ENCODE data around the gene BMP8B. TPM values are rescaled to one million over a fixed set of nuclear protein-coding genes. Genes with fewer than 3 reads are reported as not detected.

The BMP8B gene
- total RNA-seq, 1 experiment from 2014 or later, result 5.7 TPM

DNA sequence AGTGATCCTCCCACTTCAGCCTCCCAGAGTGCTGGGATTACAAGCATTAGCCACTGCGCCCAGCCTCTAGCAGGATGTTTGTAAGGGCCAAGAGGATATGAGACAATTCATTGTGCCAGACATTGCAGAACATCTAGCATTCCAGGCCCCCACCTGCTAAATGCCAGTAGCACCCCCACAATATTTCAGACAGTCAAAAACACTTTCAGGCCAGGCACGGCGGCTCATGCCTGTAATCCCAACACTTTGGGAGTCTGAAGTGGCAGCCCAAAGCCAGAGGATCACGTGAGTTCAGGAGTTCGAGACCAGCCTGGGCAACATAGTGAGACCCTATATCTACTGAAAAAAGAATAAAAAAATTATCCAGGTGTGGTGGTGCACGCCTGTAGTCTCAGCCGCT is 37.1 kb downstream of the BMP8B start:
- in situ Hi-C loops (cut with HindIII; ENCODE audit: low pct_unique_long_range_greater_than_20kb, low sequenced_read_pairs), result no loop called here
- DNase-seq (ENCODE audit: low read depth), result no peak

DNA sequence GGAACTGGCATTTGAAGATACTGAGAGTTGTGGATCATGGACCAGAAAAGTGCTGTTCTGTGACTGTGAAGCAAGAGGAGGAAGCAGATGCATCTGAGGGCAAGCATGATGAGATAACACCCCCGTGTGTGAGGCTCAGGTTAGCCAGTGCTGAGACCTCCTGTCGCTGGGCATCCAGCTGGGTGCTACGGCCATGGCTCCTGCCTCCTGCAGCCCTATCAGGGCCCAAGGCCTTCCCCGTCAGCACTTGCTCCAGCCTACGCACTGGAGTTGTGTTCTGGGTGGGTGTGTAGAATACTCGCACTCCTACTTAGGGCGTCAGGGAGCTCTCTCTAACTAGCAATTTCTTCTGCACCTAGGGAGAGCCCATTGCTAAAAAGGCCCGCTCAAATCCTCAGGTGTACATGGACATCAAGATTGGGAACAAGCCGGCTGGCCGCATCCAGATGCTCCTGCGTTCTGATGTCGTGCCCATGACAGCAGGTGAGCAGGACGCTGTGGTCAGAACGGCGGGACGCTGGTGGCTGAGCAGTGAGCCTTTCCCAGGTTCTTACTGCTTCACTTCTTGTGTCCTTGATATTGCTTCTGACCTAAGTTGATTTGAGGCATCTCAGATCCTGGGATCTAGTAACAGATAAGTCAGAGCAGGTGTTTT is 43.5 kb downstream of the BMP8B start:
- in situ Hi-C loops (cut with HindIII; ENCODE audit: low pct_unique_long_range_greater_than_20kb, low sequenced_read_pairs), result no loop called here
- DNase-seq (ENCODE audit: low read depth), result no peak

DNA sequence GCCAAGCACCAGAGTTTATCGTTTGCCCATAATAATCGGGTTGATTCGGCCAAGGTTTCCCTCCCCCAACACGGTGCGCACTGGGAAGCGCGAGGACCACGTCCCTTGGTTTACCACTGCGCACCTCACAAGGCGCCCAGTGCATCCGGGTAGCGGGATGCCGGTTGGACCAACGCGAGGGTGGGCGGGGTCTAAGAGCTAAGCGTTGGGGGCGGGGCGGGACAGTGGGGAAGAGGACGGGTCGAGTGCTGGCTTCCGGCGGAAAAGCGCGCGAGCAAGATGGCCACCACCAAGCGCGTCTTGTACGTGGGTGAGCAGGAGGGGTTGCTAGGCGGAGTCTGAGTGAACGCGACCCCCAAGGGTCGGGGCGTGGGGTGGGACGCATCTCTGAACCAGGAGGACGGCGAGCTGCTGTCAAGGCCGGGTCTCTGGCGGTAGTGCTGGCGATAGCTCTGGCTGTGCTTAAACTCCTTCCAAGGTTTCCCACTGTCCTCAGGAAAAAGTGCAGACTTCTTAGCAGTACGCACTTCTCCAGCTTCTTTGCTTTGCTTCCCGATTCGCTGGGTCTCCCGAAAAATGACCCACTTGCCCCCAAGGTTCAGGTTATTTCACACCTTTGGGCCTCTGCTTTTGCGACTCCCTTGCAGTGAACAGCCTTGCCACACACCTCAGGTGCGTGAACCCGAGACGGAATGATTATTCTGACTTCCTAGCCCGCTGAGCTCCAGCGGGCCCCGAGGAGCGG is 49.9 kb downstream of the BMP8B start, which contains the start of gene PPIE:
PPIE (plus strand) TSS at position 261 of the 745 bp plus-strand sequence; CDS start at position 280, 19 bp downstream.
- peak; percentile 74 for DNase-seq (ENCODE audit: low read depth)
- in situ Hi-C loops (cut with HindIII; ENCODE audit: low pct_unique_long_range_greater_than_20kb, low sequenced_read_pairs), result no loop called here

DNA sequence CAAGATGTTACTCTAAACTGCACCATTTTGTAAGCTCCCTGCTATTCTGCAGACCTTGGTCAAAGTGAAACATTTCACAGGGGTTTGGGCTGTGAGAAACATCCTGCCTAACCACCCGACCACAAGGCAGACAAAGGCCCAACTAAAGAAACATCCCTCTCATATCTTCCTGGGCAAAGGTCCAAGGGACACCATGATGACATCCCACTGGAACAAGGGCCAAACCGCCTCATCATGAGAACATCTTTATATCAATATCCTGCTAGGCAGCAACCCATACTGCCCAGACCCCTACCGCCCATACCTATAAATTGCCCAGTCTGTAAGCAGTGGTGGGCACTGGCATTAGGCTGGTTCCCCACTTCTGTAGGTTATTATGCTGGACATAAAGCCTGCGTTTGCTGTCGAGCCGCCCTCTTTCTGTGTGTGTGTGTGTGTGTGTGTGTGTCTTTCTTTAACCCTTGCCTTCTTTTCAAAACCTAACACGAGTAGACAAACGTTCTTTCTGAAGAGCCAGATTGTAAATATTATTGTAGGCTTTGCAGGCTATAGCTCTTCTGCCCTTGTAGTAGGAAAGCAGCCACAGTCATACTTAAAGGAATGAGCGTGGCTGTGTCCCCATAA is 51.0 kb downstream of the BMP8B start:
- peak; percentile 29 for DNase-seq (ENCODE audit: low read depth)
- in situ Hi-C loops (cut with HindIII; ENCODE audit: low pct_unique_long_range_greater_than_20kb, low sequenced_read_pairs), result no loop called here

DNA sequence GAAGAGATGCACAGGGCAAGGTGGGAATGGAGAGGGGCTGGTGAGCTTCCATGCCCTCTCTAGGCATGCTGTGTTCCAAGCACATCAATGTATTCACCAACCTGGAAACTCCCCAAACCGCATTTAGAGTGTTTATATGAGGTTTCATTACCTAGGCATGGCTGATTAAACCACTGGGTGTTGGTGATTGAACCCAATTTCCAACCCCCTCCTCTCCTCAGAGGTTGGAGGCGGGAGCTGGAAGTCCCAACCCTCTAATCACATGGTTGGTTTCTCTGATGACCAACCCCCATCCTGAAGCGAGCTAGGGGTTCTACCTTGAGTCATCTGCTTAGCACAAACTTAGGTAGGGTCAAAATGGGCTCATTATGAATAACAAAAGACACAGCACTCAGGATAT is 52.9 kb downstream of the BMP8B start:
- in situ Hi-C loops (cut with HindIII; ENCODE audit: low pct_unique_long_range_greater_than_20kb, low sequenced_read_pairs), result no loop called here
- DNase-seq (ENCODE audit: low read depth), result no peak

DNA sequence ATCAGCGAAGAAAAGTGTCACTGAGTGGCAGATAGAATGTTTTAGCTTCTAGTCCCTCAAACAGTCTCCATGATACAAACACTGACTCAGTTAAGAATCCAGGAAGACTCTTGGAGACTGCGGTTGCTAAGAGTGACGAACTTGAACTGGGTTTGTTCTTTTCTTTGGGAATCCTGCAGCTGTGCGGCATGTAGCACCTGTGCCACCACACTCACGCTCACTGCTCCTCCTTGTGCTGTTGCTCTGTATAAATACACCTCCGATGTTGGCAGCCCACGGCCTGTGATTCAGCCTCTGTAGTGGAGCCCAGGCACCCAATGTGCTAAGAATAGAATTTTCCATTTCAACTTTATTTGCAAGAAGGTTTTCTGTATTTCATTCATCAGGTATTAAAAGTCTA is 55.5 kb downstream of the BMP8B start:
- no peak for DNase-seq (ENCODE audit: low read depth)
- in situ Hi-C loops (cut with HindIII; ENCODE audit: low pct_unique_long_range_greater_than_20kb, low sequenced_read_pairs), result no loop called here

DNA sequence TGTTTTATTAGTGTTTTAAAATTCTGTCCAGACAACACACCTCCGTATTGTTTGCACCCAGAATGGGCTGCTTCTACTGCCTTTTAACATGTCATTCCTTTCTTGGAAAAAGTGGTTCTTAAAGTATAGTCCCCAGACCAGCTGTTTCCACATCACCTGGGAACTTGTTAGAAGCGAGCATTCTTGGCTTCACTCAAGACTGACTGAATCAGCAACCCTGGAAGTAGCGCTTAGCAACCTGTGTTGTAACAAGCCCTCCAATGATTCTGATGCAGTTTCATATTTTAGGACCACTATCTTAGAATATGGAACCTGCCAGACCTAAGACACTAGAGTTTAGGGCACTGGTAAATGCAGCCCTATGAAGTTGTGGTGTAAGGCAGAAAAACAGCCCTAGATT is 55.9 kb downstream of the BMP8B start:
- in situ Hi-C loops (cut with HindIII; ENCODE audit: low pct_unique_long_range_greater_than_20kb, low sequenced_read_pairs), result no loop called here
- no peak for DNase-seq (ENCODE audit: low read depth)

DNA sequence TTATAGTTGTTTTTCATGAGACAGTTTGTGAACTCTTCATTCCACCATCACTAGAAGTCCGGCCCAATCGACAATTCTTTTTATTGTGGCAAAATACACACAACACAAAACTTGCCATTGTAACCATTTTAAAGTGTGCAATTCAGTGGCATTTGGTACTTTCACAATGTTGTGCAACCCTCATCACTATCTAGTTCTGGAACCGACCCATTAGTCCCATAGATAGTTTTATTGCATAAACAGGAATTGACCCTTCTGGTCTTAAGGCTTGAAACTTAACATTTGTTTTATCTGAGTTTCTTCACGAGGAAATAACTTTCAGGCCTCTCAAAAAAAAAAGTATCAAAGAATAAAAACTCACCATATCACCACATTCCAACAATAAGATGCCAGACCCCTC is 58.8 kb downstream of the BMP8B start:
- in situ Hi-C loops (cut with HindIII; ENCODE audit: low pct_unique_long_range_greater_than_20kb, low sequenced_read_pairs), result no loop called here

DNA sequence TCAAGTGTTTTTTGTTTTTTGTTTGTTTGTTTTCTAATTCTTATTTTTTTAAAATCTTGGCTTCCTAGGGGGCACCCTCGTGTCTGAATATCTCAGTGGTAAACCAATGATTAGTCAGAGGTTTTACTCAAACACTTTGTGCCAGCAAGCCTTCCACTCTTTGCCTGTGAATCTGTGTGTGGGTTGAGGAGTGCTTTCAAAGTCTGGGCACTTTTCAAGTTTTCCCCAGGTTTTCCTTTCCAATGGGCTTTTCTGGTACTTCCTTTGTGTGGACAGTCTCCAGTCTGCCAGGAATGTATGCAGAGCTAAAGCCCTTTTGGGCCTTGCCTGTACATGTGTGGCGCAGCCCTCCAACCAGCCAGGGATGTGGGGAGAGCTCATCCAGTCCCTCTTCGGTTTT is 59.6 kb downstream of the BMP8B start:
- in situ Hi-C loops (cut with HindIII; ENCODE audit: low pct_unique_long_range_greater_than_20kb, low sequenced_read_pairs), result no loop called here
- DNase-seq (ENCODE audit: low read depth), result no peak

More for the DNA sequence above, 58.8 kb downstream of the BMP8B start:
- DNase-seq (ENCODE audit: low read depth), result no peak

DNA sequence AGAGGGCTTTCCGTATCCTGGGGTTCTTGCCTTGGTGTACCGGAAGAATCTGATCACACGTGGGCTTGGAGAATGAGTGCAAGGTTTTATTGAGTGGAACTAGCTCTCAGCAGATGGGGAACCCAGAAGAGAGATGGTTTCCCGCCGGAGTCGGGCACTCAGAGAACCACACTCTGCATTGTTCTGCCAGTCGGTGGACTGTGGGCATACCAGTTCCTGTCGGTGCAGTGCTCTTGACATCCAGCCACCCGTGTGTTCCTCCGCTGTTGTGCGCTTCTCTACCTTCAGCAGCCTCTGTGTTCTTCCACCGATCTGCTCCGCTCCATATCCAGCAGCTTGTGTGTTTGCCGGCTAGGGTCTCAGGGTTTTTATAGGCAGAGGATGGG is 60.7 kb downstream of the BMP8B start:
- no peak for DNase-seq (ENCODE audit: low read depth)
- in situ Hi-C loops (cut with HindIII; ENCODE audit: low pct_unique_long_range_greater_than_20kb, low sequenced_read_pairs), result no loop called here

DNA sequence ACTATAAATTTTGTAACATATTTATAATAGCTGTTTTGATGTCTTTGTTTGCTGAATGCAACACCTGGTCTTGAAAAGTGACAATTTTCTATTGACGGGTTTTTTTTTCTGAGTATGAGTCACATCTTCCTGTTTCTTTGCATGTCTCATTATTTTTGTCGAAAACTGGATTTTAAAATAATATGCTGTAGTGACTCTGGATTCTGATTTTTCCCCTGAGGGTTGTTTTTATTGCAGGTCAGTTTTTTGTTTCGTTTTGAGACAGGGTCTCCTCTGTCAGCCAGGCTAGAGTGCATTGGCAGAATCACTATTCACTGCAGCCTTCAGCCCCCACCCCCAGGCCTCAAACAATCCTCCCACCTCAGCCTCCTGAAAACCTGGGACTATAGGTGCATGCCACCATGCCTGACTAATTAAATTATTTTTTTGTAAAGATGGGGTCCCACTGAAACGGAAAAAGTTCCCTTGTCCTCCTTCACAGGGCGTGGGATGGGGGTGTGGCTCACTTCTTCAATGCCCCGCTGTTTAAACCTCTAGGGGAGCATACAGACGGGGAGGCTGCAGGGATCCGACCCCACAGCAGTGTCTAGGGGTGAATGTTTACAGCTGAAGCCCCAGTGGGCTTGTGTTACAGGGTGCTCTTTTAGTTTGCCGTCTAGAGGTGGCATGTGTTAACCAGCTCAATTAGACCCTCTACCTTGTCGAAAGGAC is 61.3 kb downstream of the BMP8B start:
- in situ Hi-C loops (cut with HindIII; ENCODE audit: low pct_unique_long_range_greater_than_20kb, low sequenced_read_pairs), result no loop called here
- DNase-seq (ENCODE audit: low read depth), result no peak

DNA sequence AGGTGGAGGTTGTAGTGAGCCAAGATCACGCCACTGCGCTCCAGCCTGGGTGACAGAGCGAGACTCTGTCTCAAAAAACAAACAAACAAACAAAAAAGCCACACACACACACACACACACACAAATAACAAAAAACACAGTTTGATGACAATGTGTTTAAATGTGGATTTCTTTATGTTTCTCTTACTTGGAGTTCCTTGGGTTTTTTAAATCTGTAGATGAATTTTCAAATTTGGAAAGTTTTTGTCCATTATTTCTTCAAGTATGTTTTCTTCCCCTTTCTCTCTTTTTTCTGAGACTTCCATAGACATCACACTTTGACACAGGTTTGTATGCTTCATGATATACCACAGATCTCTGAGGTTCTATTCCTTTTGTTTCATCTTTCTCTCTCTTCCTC is 62.1 kb downstream of the BMP8B start:
- in situ Hi-C loops (cut with HindIII; ENCODE audit: low pct_unique_long_range_greater_than_20kb, low sequenced_read_pairs), result no loop called here

DNA sequence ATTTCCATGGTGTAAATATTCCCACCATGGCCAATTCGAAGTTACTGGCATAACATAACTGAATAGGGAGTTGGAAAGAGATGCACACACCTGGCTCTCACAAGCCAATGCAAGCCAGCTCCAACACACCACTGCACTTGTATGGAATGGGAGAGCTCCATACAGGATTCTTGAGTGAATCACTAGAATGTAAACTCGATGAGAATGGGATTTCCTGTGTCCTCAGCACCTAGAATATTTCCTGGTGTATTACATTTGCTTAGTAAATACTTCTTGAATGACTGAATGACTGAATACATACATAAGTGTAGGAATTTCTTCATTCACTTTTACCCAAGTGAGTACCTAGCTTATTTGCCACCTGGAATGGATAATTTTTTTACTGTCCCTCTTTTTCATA is 66.2 kb downstream of the BMP8B start:
- no peak for DNase-seq (ENCODE audit: low read depth)
- in situ Hi-C loops (cut with HindIII; ENCODE audit: low pct_unique_long_range_greater_than_20kb, low sequenced_read_pairs), result no loop called here

More for the DNA sequence above, 62.1 kb downstream of the BMP8B start:
- DNase-seq (ENCODE audit: low read depth), result no peak

DNA sequence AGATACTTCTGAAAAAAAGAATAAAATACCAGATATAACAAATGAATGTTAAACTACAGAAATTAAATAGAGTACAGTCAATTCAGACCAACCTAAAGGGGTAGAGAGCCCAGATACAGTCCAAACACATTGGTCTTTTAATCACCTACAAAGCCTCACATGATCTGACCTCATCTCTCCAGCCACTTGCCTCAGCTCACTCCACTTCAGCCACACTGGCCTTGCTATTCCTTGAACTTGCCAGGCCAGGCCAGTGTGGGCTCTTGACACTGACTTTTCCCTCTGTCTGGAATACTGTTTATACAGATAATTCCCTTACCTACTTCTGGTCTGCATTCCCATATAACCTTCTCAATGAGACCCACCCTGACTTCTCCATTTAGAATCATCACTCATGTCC is 67.0 kb downstream of the BMP8B start:
- in situ Hi-C loops (cut with HindIII; ENCODE audit: low pct_unique_long_range_greater_than_20kb, low sequenced_read_pairs), result no loop called here
- no peak for DNase-seq (ENCODE audit: low read depth)

DNA sequence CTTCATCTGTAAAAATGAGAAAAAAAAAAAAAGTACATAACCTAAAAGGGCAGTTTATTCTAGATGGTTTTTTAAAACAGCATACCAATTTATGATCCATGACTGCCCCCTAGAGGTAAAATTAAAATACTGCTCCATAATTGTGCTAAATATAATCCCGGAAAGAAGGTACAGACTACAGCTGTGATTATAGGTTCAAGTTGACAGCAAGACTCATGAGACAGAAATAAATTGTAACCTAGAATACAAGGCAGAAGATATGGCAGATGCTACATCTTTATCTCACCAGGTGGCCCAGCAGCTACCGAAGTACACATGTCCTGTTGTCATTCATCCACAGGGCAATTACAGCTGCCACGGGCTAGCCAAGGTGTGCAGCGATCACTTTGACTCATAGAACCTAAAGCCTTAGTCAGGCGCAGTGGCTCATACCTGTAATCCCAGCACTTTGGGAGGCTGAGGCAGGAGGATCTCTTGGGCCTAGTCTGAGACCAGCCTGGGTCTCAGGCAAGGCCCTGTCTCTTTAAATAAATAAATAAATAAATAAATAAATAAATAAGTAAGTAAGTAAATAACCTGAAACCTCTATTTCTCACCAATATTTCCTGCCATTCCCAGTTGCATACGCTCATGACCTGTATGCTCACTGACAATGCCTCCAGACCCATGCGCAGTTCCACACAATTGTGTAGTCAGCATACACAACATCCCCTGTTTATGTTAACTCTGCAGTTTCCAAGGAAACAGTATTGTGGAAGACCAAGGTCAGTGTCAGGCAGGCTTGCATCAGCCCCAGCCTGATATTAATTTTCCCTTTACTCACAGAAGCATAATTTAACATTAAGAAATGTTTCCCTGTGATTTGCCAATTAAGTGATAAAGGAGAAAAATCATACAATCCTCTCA is 68.3 kb downstream of the BMP8B start:
- in situ Hi-C loops (cut with HindIII; ENCODE audit: low pct_unique_long_range_greater_than_20kb, low sequenced_read_pairs), result no loop called here
- peak; percentile 51 for DNase-seq (ENCODE audit: low read depth)

DNA sequence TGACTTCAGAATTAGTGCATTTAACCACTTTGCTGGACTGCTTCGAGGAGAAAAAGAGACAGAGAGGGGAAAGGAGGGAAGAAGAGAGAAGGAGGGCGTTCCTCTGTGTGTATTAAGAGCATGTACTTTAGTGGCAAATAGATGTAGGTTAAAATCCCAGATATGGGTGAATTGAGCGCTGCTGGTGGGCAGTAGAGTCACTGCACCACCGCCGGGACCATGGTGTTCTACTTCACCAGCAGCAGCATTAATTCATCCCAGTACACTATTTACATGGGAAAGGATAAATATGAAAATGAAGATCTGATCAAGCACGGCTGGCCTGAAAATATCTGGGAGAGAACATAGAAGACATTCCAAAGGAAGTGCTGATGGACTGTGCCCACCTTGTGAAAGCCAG is 70.9 kb downstream of the BMP8B start:
- in situ Hi-C loops (cut with HindIII; ENCODE audit: low pct_unique_long_range_greater_than_20kb, low sequenced_read_pairs), result no loop called here
- DNase-seq (ENCODE audit: low read depth), result no peak

DNA sequence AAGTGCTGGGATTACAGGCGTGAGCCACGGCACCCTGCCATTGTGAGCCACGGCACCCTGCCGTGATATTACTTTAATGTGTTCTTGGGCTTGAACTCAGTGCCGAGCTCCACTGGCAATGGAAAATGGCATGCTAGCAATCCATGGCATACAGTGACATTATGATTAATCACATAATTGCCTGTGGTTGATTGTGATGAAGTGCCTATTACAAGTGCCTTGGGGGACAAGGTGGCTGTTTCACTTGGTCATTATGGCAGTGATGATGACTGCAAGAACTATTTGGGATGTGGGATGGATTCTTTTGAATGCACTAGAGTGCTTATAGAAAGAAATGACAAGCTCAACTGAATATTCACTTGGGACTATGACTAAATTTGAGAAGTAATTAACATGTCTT is 75.1 kb downstream of the BMP8B start:
- in situ Hi-C loops (cut with HindIII; ENCODE audit: low pct_unique_long_range_greater_than_20kb, low sequenced_read_pairs), result no loop called here
- no peak for DNase-seq (ENCODE audit: low read depth)

DNA sequence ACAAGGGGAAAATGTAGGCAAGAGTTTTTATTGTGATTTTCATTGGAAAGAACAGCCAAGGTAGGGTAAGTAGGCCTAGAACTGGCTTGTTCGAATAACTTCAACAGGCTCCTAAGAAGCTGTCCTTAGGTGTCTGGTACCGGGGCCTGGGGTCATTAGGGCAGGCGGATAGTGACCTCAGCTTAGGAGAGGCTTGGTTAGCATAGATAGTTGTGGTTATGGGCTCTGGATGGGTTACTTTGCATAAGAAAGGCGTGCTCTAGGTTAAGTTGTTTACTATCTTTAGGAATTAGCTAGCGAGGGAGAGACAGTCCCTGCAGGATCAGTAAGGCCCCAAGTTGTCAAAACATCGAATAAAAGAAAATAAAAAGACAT is 76.7 kb downstream of the BMP8B start:
- in situ Hi-C loops (cut with HindIII; ENCODE audit: low pct_unique_long_range_greater_than_20kb, low sequenced_read_pairs), result no loop called here
- no peak for DNase-seq (ENCODE audit: low read depth)
